Measurements from ENCODE around the gene TM9SF3. TPM values are rescaled to one million over a fixed set of nuclear protein-coding genes. Genes with fewer than 3 reads are reported as not detected.

Gene TM9SF3
- total and polyA plus RNA-seq, 8 donors, result 128 to 161 (median 152) TPM

DNA sequence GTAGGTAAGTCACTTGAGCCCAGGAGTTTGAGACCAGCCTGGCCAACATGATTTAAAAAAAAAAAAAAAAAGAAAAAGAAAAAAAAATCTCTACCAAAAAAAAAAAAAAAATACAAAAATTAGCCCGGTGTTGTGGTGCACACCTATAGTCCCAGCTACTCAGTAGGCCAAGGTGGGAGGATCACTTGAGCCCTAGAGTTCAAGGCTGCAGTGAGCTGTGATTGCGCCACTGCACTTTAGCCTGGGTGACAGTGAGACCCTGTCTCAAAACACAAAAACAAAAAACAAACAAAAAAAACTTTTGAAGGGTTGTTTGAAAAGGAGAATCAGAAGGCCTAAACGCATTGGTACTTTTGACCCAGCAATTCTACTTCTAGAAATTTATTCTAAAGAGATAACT is 86.8 kb downstream of the TM9SF3 start:
- DNase-seq, result no peak

DNA sequence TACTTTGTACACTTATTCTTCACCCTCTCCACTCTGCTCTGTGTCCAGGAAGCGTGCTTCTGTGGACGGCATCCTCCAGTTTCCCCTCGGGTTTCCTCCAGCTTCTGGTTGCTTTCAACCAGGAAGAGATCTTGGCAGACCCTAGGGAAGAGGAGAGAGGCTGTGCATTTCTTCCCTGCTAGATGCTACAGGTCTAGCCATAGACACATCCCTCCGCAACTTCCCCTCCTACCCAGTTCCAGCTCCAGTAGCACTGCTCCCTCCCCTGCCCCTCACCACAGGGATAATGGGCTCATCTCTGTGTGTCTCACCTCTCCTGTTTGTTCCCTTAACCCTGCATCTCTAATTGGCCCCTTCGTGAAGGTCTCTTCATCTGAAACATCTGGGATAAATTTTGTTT is 89.4 kb downstream of the TM9SF3 start:
- no peaks in the 10 kb centered on the region for H3K4me1 ChIP-seq

More for the DNA sequence above, 86.8 kb downstream of the TM9SF3 start:
- Histone ChIP-seq H3K9me3 (no peaks in the 10 kb centered on the region), H3K4me3 (no peak overlapping the region), H3K36me3 (no peaks in the 10 kb centered on the region), H3K4me1 (no peaks in the 10 kb centered on the region), H3K27ac (no peak overlapping the region), H3K27me3 (peaks cover 0 to 37% of the 10 kb centered on the region in 2 donors)
- no peak for ATAC-seq
- intact Hi-C loops (cut with DNase I), result no loop called here
- TF ChIP-seq, protein P1, sequence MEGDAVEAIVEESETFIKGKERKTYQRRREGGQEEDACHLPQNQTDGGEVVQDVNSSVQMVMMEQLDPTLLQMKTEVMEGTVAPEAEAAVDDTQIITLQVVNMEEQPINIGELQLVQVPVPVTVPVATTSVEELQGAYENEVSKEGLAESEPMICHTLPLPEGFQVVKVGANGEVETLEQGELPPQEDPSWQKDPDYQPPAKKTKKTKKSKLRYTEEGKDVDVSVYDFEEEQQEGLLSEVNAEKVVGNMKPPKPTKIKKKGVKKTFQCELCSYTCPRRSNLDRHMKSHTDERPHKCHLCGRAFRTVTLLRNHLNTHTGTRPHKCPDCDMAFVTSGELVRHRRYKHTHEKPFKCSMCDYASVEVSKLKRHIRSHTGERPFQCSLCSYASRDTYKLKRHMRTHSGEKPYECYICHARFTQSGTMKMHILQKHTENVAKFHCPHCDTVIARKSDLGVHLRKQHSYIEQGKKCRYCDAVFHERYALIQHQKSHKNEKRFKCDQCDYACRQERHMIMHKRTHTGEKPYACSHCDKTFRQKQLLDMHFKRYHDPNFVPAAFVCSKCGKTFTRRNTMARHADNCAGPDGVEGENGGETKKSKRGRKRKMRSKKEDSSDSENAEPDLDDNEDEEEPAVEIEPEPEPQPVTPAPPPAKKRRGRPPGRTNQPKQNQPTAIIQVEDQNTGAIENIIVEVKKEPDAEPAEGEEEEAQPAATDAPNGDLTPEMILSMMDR (IDR thresholded peaks at IDR 0.05), result no peak

DNA sequence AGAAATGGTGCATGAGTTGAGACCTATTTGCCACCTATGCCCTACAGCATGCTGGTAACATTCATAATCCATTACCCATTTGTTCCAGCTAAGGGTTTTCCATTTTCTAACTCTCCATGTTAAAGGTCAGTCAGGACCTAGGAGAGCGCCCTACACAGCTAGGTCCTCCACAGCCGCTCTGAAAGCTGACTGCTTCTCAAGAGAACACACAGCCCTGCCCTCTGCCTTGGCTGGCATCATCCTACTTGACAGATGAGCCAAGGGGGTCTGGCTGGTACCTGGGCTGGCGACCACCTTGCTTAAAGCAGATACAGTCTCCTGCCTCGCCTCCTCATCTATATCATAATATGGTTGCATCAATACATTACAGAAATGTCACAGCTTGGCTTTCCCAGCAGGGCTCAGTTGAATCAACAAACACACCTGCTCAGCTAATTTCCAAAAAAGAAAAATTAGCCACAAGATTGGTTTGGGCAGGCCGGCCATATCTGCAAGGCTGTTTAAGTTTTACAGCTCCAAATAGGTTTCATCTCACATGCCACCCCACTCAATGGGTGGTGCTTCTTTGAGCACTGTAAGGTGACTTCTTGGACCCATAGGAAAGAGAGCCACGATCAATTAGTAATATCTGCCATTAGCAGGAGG is 90.4 kb downstream of the TM9SF3 start:
- peak in 2 of 4 donors; percentile 30 to 43 for DNase-seq
- TF ChIP-seq, protein P1 (IDR thresholded peaks at IDR 0.05), result no peak
- ATAC-seq, result peak; percentile 71
- intact Hi-C loops (cut with DNase I), result no loop called here
- Histone ChIP-seq H3K36me3 (no peaks in the 10 kb centered on the region), H3K4me1 (no peaks in the 10 kb centered on the region), H3K9me3 (no peaks in the 10 kb centered on the region), H3K4me3 (no peak overlapping the region), H3K27ac (no peak overlapping the region), H3K27me3 (peaks cover 0 to 16% of the 10 kb centered on the region in 2 donors)

More for the DNA sequence above, 89.4 kb downstream of the TM9SF3 start:
- DNase-seq, result no peak
- ATAC-seq, result no peak
- Histone ChIP-seq H3K4me3 (no peak overlapping the region), H3K27me3 (peaks cover 0 to 22% of the 10 kb centered on the region in 2 donors), H3K36me3 (no peaks in the 10 kb centered on the region), H3K27ac (no peak overlapping the region), H3K9me3 (no peaks in the 10 kb centered on the region)
- TF ChIP-seq, protein P1 (IDR thresholded peaks at IDR 0.05), result no peak
- intact Hi-C loops (cut with DNase I), result no loop called here

DNA sequence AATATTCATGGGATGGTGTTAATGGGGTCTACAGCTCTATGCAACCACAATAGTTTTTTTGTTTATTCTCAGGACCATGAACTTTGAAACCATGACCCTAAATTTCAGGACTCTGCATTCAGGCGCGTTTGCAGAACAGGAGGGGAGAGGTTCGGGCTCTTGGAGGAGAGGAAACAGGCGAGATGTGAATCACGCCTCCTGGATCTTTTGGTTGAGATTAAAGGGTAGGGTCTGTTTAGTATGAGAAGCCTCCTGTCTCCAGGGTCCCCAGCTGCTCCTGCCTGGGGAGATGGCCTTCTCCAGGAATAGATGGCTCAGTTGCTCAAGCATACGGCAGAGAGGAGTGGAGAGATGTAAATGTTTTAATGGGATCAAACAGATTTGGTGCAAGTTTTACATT is 91.3 kb downstream of the TM9SF3 start:
- intact Hi-C loops (cut with DNase I), result no loop called here

DNA sequence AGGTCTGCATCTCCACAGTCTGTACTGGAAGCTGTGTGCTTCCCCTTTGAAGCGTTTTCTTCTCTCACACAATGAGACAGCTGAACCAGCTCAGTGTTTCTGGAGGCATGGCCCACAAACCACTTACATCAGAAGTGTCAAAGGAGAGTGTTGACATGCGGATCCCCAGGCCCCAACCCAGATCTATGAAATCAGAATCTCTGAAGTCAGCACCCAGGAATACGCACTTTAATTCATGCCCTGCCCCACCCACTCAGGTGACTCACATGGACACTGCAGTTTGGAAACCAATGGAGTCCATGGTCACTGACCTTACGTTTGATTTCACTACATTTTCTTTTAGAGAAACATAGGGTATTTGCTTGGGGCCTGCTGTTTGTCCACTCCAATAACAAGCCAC is 92.1 kb downstream of the TM9SF3 start:
- ATAC-seq, result no peak

More for the DNA sequence above, 91.3 kb downstream of the TM9SF3 start:
- Histone ChIP-seq H3K27me3 (peaks cover 0 to 21% of the 10 kb centered on the region in 2 donors), H3K9me3 (no peaks in the 10 kb centered on the region), H3K36me3 (no peaks in the 10 kb centered on the region), H3K4me1 (no peaks in the 10 kb centered on the region), H3K4me3 (no peak overlapping the region), H3K27ac (no peak overlapping the region)
- ATAC-seq (no peak), DNase-seq (no peak)
- TF ChIP-seq, protein P1 (IDR thresholded peaks at IDR 0.05), result no peak

More for the DNA sequence above, 92.1 kb downstream of the TM9SF3 start:
- Histone ChIP-seq H3K36me3 (no peaks in the 10 kb centered on the region), H3K27me3 (peaks cover 0 to 28% of the 10 kb centered on the region in 2 donors), H3K4me1 (no peaks in the 10 kb centered on the region), H3K9me3 (no peaks in the 10 kb centered on the region), H3K4me3 (no peak overlapping the region), H3K27ac (no peak overlapping the region)
- TF ChIP-seq, protein P1 (IDR thresholded peaks at IDR 0.05), result no peak
- no peak for DNase-seq
- intact Hi-C loops (cut with DNase I), result no loop called here

All from left lung (tissue), 10 donors.